Stomach (tissue), 9 donors: ENCODE data around the gene ARPC5L. TPM values are rescaled to one million over a fixed set of nuclear protein-coding genes. Genes with fewer than 3 reads are reported as not detected.

ENCODE experiments used
- DNase-seq, 2 donors: peaks; one replicate each; pipeline versions ENCODE4 v3.0.0 to v3.0.0-alpha.2; 2013 to 2019
- H3K27ac ChIP-seq, 5 donors: fragments of 200-600 bp in 4 of 5; sonication (generic) in 4 of 5; one replicate each; pipeline ENCODE4 v1.5.1; 2013 to 2019; ENCODE audit warnings: mild to moderate bottlenecking in 1 of 5, moderate library complexity in 1 of 5
- H3K27me3 ChIP-seq, 3 donors: fragments of 200-600 bp; sonication (generic); one replicate each; pipeline ENCODE4 v1.5.1; 2017 to 2019; ENCODE audit warnings: mixed run types in 1 of 3
- H3K36me3 ChIP-seq, 4 donors: fragments of 200-600 bp; sonication (generic); 1 replicate in 3 of 4; 2 replicates in 1 of 4; pipeline ENCODE4 v1.5.1; 2016 to 2019
- H3K4me1 ChIP-seq, 4 donors: fragments of 200-600 bp; sonication (generic); one replicate each; pipeline ENCODE4 v1.5.1; 2016 to 2019
- H3K4me3 ChIP-seq, 4 donors: fragments of 200-600 bp; sonication (generic) in 3 of 4; one replicate each; pipeline ENCODE4 v1.5.1; 2016 to 2019; ENCODE audit warnings: mild to moderate bottlenecking in 1 of 4
- H3K9me3 ChIP-seq, 4 donors: fragments of 200-600 bp; sonication (generic); one replicate each; pipeline ENCODE4 v1.5.1; 2016 to 2019
- CTCF ChIP-seq, 7 experiments: fragments of 450-650 bp in 4 of 7; fragments of 200-600 bp in 3 of 7; sonication (generic) in 3 of 7; IDR thresholded peaks; one replicate each; pipeline ENCODE4 v1.5.1; 2016 to 2019; ENCODE audit warnings: antibody characterized with exemption in 7 of 7, control low read depth in 2 of 7, mild to moderate bottlenecking in 1 of 7
- EP300 ChIP-seq: sonication (generic); formaldehyde crosslinking; IDR thresholded peaks from one replicate; pipeline ENCODE4 v1.6.1; 2017; ENCODE audit warnings: antibody characterized with exemption
- POLR2A ChIP-seq, 4 donors: fragments of 450-650 bp; IDR thresholded peaks; one replicate each; pipeline ENCODE4 v1.6.1; 2016; ENCODE audit warnings: antibody characterized with exemption in 4 of 4, control low read depth in 2 of 4, mild to moderate bottlenecking in 1 of 4, moderate library complexity in 1 of 4
- POLR2AphosphoS5 ChIP-seq, 3 donors: sonication (generic); formaldehyde crosslinking; IDR thresholded peaks; one replicate each; pipeline ENCODE4 v1.6.1; 2016; ENCODE audit warnings: antibody characterized with exemption in 3 of 3
- WGBS, 5 donors: extraction: QIAGEN DNeasy Blood & Tissue Kit in 3 of 5; methylation state at CpG; one replicate each; pipeline versions ENCODE4 v1.1.5 to v1.1.7; 2013 to 2018; 5-methylcytosine and 5-hydroxymethylcytosine counted together
- intact Hi-C: fragments of 100-400 bp; cut with DNase I; formaldehyde crosslinking; loops from one replicate; pipeline ENCODE4 v1.15.1; 2023; ENCODE audit warnings: low total_unique reads
- polyA plus RNA-seq, 3 donors: library from polyadenylated mRNA; stranded (reverse); fragments of 200-250 nt; gene quantifications; one replicate each; pipeline ENCODE4 v1.2.3, GENCODE V29; 2013
- total RNA-seq, 5 donors: library from RNA; depleted of rRNA; stranded (reverse); fragments of >200 nt; gene quantifications; one replicate each; pipeline versions ENCODE4 v1.1.0 to v1.2.3, GENCODE V29; 2014 to 2016
- donor health status: healthy with polysubstance abuse.
- donor health status: Bipolar disorder and iron deficiency.
- donor health status: healthy.

The ARPC5L gene
- total and polyA plus RNA-seq, 8 donors: 20.4 to 71.0 (median 43.6) TPM; not detected in 1

GRCh38 chr9:124877021-124877782 is 15.3 kb downstream of the ARPC5L start:
- TF ChIP-seq CTCF (IDR thresholded peaks at IDR 0.05) (no peak), POLR2AphosphoS5 (IDR thresholded peaks at IDR 0.05) (no peak), EP300 (no peak), POLR2A (IDR thresholded peaks at IDR 0.05) (no peak)
- Histone ChIP-seq H3K27ac (no peak overlapping the region), H3K36me3 (peaks cover 64 to 96% (median 92%) of the 10 kb centered on the region in 4 donors), H3K9me3 (no peaks in the 10 kb centered on the region), H3K4me1 (peaks cover 16 to 23% (median 20%) of the 10 kb centered on the region in 4 donors), H3K4me3 (no peak overlapping the region), H3K27me3 (no peaks in the 10 kb centered on the region)
- 78 to 86% (median 79%) methylated on average over 14 of the region's 14 CpGs for WGBS, 5 donors
- no peak for DNase-seq
- intact Hi-C loops: no loop called here

GRCh38 chr9:124878021-124878420 is 16.1 kb downstream of the ARPC5L start:
- peaks cover 8 to 15% (median 12%) of the 10 kb centered on the region in 4 donors for H3K4me1 ChIP-seq
- WGBS, 5 donors: 55 to 80% (median 65%) methylated on average over 1 of the region's 1 CpG
- no peaks in the 10 kb centered on the region for H3K9me3 ChIP-seq
- H3K36me3 ChIP-seq: peaks cover 64 to 100% (median 99%) of the 10 kb centered on the region in 4 donors
- no peak overlapping the region for H3K27ac ChIP-seq
- H3K4me3 ChIP-seq: no peak overlapping the region
- H3K27me3 ChIP-seq: no peaks in the 10 kb centered on the region
- DNase-seq: no peak
- intact Hi-C loops: no loop called here
- TF ChIP-seq EP300: no peak
- TF ChIP-seq POLR2AphosphoS5 (IDR thresholded peaks at IDR 0.05): no peak
- no peak for TF ChIP-seq POLR2A (IDR thresholded peaks at IDR 0.05)
- TF ChIP-seq CTCF (IDR thresholded peaks at IDR 0.05): no peak

- 84 to 90% (median 86%) methylated on average over 6 of the region's 6 CpGs for WGBS, 5 donors
- Histone ChIP-seq H3K27me3 (no peaks in the 10 kb centered on the region), H3K27ac (no peak overlapping the region), H3K4me1 (peaks cover 3 to 10% (median 7%) of the 10 kb centered on the region in 4 donors), H3K4me3 (no peak overlapping the region), H3K9me3 (no peaks in the 10 kb centered on the region), H3K36me3 (peaks cover 64 to 100% (median 100%) of the 10 kb centered on the region in 4 donors)
- DNase-seq: no peak
- intact Hi-C loops: no loop called here
- no peak for TF ChIP-seq CTCF (IDR thresholded peaks at IDR 0.05)
- TF ChIP-seq POLR2A (IDR thresholded peaks at IDR 0.05): no peak
Measured at GRCh38 chr9:124878518-124878917, 16.6 kb downstream of the ARPC5L start.

GRCh38 chr9:124879226-124879625 is 17.3 kb downstream of the ARPC5L start:
- no peak overlapping the region for H3K27ac ChIP-seq
- 65 to 75% (median 72%) methylated on average over 10 of the region's 10 CpGs for WGBS, 5 donors
- peaks cover 58 to 100% (median 100%) of the 10 kb centered on the region in 4 donors for H3K36me3 ChIP-seq
- peaks cover 0 to 3% (median under 1%) of the 10 kb centered on the region in 4 donors for H3K4me1 ChIP-seq
- no peak overlapping the region for H3K4me3 ChIP-seq
- TF ChIP-seq POLR2A (IDR thresholded peaks at IDR 0.05) (no peak), POLR2AphosphoS5 (IDR thresholded peaks at IDR 0.05) (no peak), CTCF (IDR thresholded peaks at IDR 0.05) (no peak), EP300 (no peak)
- H3K27me3 ChIP-seq: no peaks in the 10 kb centered on the region
- DNase-seq: no peak
- intact Hi-C loops: no loop called here
- no peaks in the 10 kb centered on the region for H3K9me3 ChIP-seq
